Peyer's patch (tissue), 4 donors: ENCODE results near the gene NDOR1.

Source experiments
- CTCF ChIP-seq, 6 experiments: fragments of 450-650 bp in 4 of 6; fragments of 200-600 bp in 2 of 6; sonication (generic) in 1 of 6; IDR thresholded peaks; one replicate each; pipeline ENCODE4 v1.5.1; 2017 to 2019; ENCODE audit warnings: antibody characterized with exemption in 6 of 6, mild to moderate bottlenecking in 3 of 6, moderate library complexity in 1 of 6
- POLR2A ChIP-seq, 2 donors: fragments of 450-650 bp; IDR thresholded peaks; one replicate each; pipeline ENCODE4 v1.5.1; 2017; ENCODE audit warnings: antibody characterized with exemption in 2 of 2, mild to moderate bottlenecking in 2 of 2, moderate library complexity in 2 of 2

GRCh38 chr9:137250329-137251193 lies 45.1 kb downstream of the NDOR1 start:
- TF ChIP-seq CTCF (IDR thresholded peaks at IDR 0.05) (no peak), POLR2A (IDR thresholded peaks at IDR 0.05) (no peak)
